ENCODE measurements around the gene PGM2L1.
"Not testable (repeated sequence)": the region's sequence is repeated elsewhere in the genome, so short reads cannot be mapped to it uniquely, and the experiment has no call there.

PGM2L1 gene

DNA sequence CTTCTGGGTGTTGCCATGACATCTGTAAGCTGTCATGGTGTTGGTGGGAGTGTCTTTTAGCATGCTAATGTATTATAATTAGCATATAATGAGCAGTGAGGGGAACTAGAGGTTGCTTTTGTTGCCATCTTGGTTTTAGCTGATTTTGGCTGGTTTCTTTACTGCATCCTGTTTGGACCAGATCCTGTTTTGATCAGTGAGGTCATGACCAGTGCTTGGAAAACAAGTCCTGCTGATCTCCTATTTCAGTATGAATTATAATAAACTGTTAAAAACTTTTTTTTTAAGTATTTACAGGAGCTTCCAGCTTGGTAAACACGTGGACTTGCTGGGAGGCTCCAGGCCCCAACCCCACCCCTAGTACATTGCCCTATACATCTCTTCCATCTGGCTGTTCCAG, 56.3 kb downstream of the PGM2L1 start:
- DNase-seq (ENCODE audit: low read depth in 2 of 2, low spot score in 1 of 2): no peak

DNA sequence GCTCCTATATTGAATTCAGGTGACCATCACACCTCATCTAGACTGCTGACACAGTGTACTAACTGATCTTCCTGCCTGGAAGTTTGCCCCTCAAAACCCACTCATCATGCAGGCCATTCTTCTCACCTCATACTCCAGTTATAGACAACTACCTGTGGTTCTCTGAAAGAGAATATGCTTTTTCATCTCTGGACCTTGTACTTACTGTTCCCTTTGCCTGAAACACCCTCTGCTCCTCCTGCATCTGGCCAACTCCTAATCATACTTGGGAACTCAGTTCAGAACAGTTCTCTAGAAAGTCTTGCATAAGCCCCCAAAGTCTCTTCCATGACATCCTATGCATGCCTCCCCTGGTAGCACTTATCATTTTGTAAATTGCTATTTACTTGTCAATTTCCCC, 58.6 kb downstream of the PGM2L1 start:
- no peak for DNase-seq (ENCODE audit: low read depth in 2 of 2, low spot score in 1 of 2)

DNA sequence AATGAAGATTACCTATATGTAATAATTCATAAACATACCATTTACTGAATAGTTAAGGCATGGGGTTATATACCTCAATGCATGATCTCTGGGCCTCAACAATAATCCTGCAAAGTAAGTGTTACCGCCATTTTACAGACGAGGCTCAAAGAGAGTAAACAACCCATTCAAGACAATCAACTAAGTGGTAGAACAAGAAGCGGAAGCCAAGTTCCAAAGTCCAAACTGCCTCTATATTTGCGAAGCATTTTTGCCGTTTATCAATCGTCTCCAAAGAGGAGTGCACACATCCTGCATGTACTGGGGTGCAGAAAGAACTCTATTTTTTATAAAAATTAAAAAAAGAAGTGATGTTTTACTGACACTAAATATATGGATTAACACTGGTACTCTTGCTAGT, 59.3 kb downstream of the PGM2L1 start:
- no peak for DNase-seq (ENCODE audit: low read depth in 2 of 2, low spot score in 1 of 2)

DNA sequence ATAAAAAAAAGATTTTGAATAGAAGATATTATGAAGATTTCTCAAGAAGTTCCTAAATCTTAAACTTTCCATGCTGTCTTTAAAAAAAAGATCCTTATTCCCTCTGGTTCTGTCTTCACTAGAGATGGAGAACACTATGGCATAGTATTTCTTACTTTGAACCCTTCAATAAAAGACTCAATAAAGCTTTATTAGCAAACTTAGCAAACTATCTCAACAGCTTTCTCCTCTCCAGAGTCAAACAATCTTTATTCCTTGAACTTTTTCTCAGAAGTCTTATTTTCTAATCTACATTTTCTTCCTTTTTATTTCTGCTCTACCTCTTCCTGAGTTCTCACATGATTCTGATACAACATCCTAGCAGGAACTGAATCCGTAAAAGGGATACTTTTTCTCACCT, 65.0 kb downstream of the PGM2L1 start:
- DNase-seq (ENCODE audit: low read depth in 2 of 2, low spot score in 1 of 2): no peak

DNA sequence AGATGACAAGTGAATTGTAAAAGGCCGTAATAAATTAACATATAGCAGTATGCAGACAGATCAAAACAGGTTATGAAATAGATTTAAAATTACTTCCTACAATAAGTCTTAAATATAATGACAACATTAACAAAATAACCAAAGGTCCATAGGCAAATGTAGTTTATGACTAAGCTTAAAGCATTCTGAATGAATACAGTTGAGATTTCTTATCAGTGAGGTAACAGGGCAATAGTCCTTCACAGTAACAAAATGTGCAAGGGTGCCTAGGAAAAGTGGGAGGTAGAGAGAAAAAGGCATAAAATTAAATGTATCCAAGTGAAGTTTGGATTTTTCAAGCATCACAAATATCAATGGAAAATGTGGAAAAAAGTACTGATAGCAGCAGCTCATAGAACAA, 65.9 kb downstream of the PGM2L1 start:
- no peak for DNase-seq (ENCODE audit: low read depth in 2 of 2, low spot score in 1 of 2)

DNA sequence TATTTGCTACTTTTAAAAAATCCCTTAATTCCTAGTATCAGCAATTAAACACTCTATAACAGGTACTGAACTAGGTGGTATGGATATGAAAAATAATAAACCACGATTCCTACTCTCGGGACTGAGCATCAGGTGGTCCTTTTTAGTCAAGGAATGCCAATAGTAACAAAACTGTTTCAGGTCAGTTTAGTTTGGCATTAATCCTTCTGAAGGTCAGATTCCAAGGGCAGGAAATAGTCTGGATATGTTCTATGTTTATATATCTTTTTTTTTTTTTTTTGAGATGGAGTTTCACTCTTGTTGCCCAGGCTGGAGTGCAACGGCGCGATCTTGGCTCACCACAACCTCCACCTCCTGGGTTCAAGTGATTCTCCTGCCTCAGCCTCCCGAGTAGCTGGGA, 67.2 kb downstream of the PGM2L1 start:
- not testable (repeated sequence) for DNase-seq (ENCODE audit: low read depth in 2 of 2, low spot score in 1 of 2)

DNA sequence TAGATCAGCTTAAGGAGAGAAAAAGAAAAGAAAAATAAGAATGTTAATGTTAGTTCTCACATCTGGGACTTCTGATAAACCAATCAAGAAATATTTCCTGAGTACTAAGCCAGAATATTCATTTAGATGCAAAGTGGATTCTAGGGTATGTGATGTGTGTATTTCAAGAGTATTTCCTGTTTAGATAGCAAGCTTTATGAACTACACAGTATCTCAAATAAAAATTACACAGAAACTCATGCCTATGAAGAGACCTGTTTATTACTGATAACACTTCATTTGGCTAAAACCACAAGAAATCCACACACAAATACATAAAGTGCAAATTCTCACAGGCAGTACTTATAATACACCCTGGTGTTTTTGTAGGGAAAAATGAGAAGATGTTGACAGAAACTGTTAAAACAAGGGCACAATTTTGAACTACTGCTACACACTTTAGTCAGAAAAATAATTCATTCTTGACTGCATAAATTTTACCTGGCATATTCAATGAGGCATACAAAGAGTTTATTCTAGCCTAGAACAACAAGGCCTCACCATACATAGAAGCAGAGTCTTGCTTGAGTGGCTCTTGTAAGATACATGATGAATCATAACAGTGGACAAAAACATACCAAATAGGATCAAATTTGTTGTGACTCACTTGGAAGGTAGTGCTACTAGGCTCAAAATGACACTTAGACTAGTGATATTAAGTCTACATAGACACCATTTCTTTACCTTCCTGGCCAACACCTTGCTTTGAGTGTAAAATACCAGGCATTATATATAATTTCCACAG, 68.0 kb downstream of the PGM2L1 start:
- DNase-seq (ENCODE audit: low read depth in 2 of 2, low spot score in 1 of 2): no peak

DNA sequence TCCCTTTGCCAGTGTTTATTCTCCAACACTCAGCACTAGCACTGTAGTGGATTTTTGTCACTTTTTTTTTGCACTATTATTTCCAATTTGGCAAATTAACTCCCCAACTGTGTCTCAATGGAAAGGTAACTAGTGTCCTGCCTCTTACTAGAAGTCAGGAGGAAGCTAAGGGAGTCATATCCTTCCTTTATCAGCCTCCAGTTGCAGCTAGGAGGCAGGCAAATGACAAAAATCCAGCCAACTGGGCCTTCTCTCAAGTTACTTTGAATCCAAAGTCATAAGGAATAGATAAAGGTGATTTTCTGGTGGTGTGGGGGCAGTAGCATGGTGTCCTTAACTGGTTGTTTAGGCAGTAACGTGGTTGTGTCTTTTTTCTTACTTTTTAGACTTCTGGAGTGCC, 71.2 kb downstream of the PGM2L1 start:
- no peak for DNase-seq (ENCODE audit: low read depth in 2 of 2, low spot score in 1 of 2)

DNA sequence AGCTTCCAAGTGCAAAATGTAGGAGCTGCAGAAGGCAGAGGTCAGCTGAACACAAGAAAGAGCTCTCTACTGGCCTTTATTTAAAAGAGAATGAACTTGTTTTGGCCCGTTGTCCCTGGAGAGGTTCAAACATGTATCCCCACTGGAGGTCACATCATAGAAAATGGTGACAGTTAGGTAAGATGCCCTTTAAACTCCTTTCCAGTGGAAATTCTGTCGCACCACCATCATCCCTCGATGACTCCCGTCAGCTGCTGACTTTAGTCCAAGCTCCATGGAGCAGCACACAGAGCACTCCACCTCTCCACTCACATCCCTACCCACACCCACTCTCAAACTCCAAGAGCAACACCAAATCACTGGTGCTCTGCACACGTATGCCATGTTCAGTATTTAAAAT, 71.6 kb downstream of the PGM2L1 start:
- no peak for DNase-seq (ENCODE audit: low read depth in 2 of 2, low spot score in 1 of 2)

DNA sequence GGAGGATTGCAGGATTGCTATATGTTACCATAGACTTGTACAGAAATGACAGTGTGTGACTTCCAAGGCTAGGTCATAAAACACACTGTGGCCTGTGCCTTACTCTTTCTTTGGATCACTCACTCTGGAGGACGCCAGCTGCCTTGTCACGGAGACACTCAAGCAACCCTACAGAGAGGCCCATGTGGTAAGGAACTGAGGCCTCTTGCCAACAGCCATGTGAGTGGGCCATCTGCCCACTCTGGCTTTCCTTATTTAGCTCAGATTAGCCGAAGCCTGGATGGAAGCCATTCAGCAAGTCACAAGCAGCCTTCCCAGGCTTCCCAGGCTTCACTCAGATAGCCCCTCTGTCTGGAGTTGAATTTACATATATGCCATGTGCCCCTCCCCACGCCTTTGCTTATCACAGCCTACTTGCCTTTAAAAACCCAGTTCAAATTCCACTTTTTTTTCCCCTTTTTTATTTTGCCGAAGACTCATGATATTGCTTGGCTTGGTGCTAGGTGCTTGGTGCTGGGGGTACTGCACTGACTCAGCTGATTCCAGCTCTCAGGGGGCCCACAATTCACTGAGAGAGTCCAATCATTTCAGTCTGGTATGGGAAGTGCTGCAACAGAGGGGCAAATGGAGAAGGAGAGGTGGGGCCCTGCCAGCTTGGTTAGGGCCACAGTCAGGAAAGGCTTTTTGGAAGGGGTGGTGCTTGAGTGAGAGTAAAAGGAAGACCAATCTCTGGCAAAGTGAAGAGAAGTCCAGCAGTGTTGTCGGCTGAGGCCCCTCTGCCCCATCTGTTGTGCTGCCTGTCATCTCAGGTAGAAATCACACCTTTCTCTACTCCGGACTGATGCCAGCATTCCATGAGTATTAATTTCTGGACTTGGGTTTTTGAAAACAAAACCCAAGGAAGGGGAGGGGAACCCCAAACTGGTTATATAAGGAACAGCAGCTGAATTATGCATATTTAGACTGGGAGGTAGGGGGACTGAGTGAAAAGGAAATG, 72.3 kb downstream of the PGM2L1 start:
- no peak for DNase-seq (ENCODE audit: low read depth in 2 of 2, low spot score in 1 of 2)

DNA sequence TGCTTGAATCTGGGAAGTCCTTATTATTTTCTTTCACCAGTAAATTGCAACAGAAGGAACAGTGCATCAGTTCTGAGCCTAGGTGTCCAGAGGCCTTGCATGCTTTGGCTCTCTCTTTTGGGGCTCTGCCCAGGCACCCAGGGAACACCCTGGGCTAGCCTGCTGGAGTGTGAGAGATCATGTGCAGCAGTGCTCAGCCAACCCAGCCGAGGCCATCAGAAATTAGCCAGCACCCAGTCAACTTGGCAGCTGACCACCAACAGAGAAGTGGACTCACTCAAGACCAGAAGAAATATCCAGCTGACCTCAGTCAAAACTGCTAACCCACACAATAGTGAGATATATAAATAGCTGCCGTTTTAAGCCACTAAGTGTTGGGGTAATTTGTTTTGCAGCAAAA, 75.6 kb downstream of the PGM2L1 start:
- DNase-seq (ENCODE audit: low read depth in 2 of 2, low spot score in 1 of 2): no peak

DNA sequence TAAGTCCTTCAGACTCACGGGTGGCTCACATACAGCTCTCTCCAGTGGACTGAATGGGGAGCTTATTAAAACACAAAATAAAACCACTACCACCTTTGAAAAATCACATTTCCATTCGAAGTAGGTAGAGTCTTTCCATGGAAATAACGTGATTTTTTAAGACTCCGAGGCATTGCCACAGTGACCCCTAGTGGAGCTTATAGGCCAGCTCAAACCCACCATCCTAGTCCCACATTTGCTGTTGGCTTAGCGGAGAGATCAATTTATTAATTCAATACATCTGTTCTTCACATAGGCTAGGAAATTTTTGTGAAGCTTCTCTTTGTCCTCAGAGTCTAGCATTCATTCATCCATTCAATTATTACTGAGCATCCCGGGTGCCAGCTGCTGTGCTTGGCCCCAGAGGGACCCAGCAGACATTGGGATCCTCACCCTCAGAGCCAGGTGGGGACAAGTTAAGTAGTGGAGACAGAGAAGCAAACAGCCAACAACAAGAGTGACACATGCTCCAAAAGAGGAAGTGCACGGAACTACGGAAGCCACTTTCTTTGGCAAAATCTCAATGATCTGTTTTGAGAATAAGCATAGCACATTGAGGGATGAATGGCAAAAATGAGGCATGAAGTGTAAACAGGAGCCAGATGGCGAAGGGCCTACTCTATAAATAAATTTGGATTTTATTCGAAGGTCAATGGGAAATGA, 76.6 kb downstream of the PGM2L1 start:
- no peak for DNase-seq (ENCODE audit: low read depth in 2 of 2, low spot score in 1 of 2)

DNA sequence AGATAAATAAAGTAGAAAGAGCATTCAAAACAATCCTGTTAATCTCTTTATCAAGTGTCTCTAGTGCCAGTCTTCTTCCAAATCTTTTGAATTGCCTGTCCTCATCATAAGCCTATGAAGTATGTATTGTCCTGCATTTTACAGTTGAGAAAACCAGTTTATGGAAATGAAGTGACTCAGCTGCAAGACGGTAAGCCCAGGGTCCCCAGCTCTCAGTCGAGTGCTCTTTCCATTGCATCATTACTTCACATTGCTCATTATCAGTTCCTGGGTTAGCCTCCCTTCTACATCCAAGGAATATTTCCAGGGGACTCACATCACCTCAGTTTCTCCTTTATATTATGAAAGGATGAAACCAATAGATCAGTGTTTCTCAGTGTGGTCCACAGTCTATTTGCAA, 77.7 kb downstream of the PGM2L1 start:
- DNase-seq (ENCODE audit: low read depth in 2 of 2, low spot score in 1 of 2): no peak

DNA sequence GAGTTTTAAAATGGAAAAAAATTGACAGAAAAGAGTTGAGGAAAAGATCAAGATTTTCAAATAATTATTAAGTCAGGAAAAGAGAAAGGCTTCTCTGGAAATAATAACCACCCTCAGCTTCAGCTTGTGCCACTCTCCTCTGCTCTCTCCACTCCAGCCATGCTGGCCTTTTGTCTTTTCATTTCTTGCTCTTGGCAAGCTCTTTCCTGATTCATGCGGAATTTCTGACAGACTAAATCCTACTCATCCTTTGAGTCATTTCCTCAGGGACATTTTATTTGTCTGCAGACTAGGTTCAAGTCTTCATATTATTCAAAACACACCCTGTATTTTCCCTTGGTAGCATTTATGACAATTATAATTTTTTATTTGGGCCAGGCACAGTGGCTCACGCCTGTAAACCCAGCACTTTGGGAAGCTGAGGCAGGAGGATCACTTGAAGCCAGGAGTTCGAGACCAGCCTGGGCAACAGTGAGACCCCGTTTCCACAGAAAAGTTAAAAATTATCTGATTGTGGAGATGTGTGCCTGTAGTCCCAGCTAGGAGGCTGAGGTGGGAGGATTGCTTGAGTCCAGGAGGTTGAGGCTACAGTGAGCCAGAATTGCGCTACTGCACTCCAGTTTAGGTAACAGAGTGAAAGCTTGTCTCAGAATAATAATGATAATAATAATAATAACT, 79.0 kb downstream of the PGM2L1 start:
- no peak for DNase-seq (ENCODE audit: low read depth in 2 of 2, low spot score in 1 of 2)

DNA sequence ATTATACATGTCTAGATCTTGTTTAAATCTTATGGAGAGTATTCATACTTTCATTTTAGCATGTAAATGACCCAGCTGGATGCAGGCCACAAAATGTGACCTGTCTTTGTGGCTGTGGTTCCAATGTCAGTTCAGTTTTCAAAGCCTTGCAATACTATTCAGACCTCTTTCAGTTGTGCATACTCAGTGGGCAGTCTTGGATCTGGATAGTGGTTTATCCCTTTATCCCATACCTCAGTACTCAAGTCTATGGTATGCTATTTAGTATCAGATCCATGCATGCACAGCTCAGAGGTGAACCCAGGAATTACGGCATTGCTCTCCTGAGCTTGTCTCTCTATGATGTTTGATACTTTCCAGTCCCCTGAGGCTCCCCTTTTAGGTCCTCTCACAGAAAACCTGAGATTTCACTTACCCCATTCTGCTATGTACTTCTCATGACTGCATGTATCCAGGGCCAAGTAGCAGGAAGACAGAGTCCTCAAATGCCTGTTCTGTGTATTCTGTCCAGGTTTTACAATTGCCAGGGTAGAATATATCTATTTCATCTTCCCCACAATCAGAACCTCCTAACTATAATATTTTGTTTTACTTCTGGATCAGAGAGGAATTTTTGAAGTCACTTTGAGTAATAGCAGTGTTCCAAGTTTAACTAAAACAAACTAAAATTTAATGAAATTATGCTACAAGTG, 79.8 kb downstream of the PGM2L1 start:
- DNase-seq (ENCODE audit: low read depth in 2 of 2, low spot score in 1 of 2): no peak

DNA sequence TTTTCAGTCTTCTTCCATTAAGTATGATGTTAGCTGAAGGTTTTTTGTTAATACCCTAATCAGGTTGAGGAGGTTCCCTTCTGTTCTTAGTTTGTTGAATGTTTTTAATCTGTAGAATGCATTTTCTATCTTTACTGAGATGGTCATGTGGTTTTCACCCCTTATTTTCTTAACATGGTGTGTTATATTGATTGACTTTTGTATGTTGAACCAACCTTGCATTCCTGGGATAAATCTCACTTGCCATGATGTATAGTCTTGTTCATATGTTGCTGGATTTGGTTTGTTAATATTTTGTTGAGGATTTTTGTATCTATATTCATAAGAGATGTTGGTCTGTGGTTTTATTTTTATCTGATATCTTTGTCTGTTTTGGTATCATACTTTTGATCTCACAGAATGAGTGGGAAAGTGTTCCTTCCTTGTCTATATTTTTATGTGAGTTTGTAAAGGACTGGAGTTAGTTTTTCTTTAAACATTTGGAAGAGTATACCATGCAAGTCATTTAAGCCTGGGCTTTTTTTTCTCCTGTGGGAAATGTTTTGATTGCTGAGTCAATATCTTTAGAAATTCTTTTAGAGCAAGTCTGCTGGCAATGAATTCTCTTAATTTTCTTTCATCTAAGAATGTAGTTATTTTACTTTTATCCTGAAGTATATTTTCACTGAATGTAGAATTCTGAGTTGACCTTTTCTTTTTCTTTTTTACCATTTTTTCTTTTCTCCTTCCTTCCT, 81.3 kb downstream of the PGM2L1 start:
- DNase-seq (ENCODE audit: low read depth in 2 of 2, low spot score in 1 of 2): no peak

DNA sequence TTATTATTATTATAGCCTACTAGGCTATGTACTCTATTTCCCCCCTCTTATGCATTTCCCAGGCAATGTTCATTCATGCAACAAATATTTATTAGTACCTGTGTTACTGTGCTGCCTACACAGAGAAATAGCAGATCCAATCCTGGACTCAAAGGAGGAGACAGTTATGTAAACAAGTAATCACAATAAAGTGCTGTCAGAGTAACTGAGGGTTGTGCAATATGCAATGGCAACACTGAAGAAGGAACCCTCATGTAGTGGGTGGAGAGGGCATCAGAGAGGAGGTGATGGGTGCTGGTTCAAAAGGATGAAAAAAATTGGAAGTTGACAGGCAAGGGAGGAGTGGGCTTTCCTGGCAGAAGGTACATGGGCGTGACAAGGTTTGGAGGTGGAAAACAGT, 85.9 kb downstream of the PGM2L1 start:
- no peak for DNase-seq (ENCODE audit: low read depth in 2 of 2, low spot score in 1 of 2)

DNA sequence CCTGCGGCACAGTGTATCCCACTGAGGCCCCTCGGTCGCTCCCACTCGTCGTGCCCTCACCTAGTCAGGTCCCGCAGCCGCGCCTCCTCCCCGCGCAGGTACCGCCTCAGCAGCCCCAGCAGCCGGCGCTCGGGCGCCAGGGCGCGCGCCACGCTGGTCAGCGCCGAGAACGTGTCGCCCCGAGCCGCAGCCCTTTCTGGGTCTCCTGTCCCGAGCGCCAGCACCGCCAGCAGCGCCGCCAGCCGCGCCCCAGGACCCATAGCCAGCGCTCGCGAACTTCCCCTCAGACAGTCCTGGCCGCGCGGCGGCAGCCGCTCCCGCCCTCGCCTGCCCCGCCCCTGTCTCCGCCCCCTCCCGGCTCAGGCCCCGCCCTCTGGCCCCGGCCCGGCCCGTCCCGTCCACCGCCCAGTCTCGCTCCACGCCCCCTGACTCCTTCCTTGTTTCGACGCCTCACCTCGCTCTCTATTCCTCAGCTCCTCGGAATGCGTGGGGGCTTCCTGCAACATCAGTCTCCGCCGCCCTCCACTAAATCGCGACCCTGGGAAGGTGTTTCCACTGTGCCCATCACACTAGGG, 86.8 kb downstream of the PGM2L1 start, which contains the start of gene P4HA3:
Gene P4HA3 (minus strand): TSS at position 289 of the 575 bp plus-strand sequence. CDS start 29 bp downstream, at position 260.
- peak in 1 of 2 donors; percentile 10 for DNase-seq (ENCODE audit: low read depth in 2 of 2, low spot score in 1 of 2)

DNA sequence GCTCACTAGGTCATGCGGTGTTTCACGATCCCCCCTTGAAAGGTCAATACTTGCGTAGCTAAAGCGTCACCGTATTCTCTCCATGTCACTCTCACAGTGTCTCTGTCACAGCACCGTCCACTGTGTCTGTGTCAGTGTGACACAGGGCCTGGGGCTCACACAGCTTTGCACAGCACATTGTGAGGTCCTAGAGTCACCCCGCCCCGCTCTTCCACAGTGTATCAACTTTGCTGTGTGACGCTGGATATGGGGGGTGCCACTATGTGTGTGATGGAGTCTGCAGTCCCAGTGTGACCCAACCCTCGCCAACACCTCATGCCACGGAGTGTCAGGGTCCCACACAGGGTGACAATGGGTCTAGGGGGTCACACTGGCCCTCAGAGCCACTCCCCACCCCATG, 87.4 kb downstream of the PGM2L1 start:
- no peak for DNase-seq (ENCODE audit: low read depth in 2 of 2, low spot score in 1 of 2)

Measured in stimulated activated CD8-positive, alpha-beta memory T cell treated with anti-CD3 and anti-CD28 coated beads, Interleukin-4, amount 100 ng/mL, for 4 hours (primary cell).